ENCODE measurements around the gene HRH3. TPM values are rescaled to one million over a fixed set of nuclear protein-coding genes. Genes with fewer than 3 reads are reported as not detected.

The HRH3 gene
- total RNA-seq, 1 experiment from 2014 or later = not detected

- no peak for DNase-seq
- Histone ChIP-seq H3K9me3 (ENCODE audit: low read length) (no peaks in the 10 kb centered on the region), H3K4me1 (ENCODE audit: low read length) (peaks cover under 1% of the 10 kb centered on the region), H3K9ac (ENCODE audit: low read length) (no peak overlapping the region), H3K4me2 (ENCODE audit: low read depth, low read length, poor library complexity, severe bottlenecking) (no peak overlapping the region), H3K27me3 (ENCODE audit: low read length) (no peaks in the 10 kb centered on the region), H4K20me1 (ENCODE audit: insufficient read depth, low read depth, low read length) (no peaks in the 10 kb centered on the region), H3K36me3 (ENCODE audit: insufficient read depth, low read length) (peaks cover 4% of the 10 kb centered on the region; the same call in 1 of the 2 replicates), H3K27ac (ENCODE audit: low read length) (no peak overlapping the region), H3K9me2 (replicated peaks; ENCODE audit: insufficient read depth, low read length) (no peaks in the 10 kb centered on the region), H3K4me3 (ENCODE audit: low read length) (no peak overlapping the region), H2AFZ (ENCODE audit: low read length) (no peak overlapping the region), H3K79me2 (ENCODE audit: low read length) (peaks cover 40% of the 10 kb centered on the region)
These were observed 28.1 kb downstream of the HRH3 start for GRCh38 chr20:62191781-62192559.

GRCh38 chr20:62190639-62191411 is 29.3 kb downstream of the HRH3 start:
- no peak overlapping the region for H3K9ac ChIP-seq (ENCODE audit: low read length)
- H3K9me3 ChIP-seq (ENCODE audit: low read length) = no peaks in the 10 kb centered on the region
- DNase-seq = no peak
- no peaks in the 10 kb centered on the region for H3K27me3 ChIP-seq (ENCODE audit: low read length)
- H3K4me3 ChIP-seq (ENCODE audit: low read length) = no peak overlapping the region
- no peak overlapping the region for H3K27ac ChIP-seq (ENCODE audit: low read length)
- peaks cover 3% of the 10 kb centered on the region for H3K4me1 ChIP-seq (ENCODE audit: low read length)
- peaks cover 3% of the 10 kb centered on the region; the same call in 1 of the 2 replicates for H3K36me3 ChIP-seq (ENCODE audit: insufficient read depth, low read length)
- no peaks in the 10 kb centered on the region for H4K20me1 ChIP-seq (ENCODE audit: insufficient read depth, low read depth, low read length)
- H3K4me2 ChIP-seq (ENCODE audit: low read depth, low read length, poor library complexity, severe bottlenecking) = no peak overlapping the region
- peaks cover 50% of the 10 kb centered on the region for H3K79me2 ChIP-seq (ENCODE audit: low read length)
- H2AFZ ChIP-seq (ENCODE audit: low read length) = no peak overlapping the region
- H3K9me2 ChIP-seq (replicated peaks; ENCODE audit: insufficient read depth, low read length) = no peaks in the 10 kb centered on the region

GRCh38 chr20:62186887-62187866 is 32.9 kb downstream of the HRH3 start:
- Histone ChIP-seq H3K9me3 (ENCODE audit: low read length) (no peaks in the 10 kb centered on the region), H2AFZ (ENCODE audit: low read length) (no peak overlapping the region), H3K4me3 (ENCODE audit: low read length) (no peak overlapping the region), H3K9ac (ENCODE audit: low read length) (no peak overlapping the region), H3K4me2 (ENCODE audit: low read depth, low read length, poor library complexity, severe bottlenecking) (no peak overlapping the region), H3K9me2 (replicated peaks; ENCODE audit: insufficient read depth, low read length) (no peaks in the 10 kb centered on the region), H3K79me2 (ENCODE audit: low read length) (peaks cover 73% of the 10 kb centered on the region), H4K20me1 (ENCODE audit: insufficient read depth, low read depth, low read length) (no peaks in the 10 kb centered on the region), H3K36me3 (ENCODE audit: insufficient read depth, low read length) (no peaks in the 10 kb centered on the region), H3K27me3 (ENCODE audit: low read length) (no peaks in the 10 kb centered on the region), H3K4me1 (ENCODE audit: low read length) (peaks cover 16% of the 10 kb centered on the region), H3K27ac (ENCODE audit: low read length) (no peak overlapping the region)
- no peak for DNase-seq

- Histone ChIP-seq H3K4me1 (ENCODE audit: low read length) (peaks cover 27% of the 10 kb centered on the region), H3K9me3 (ENCODE audit: low read length) (no peaks in the 10 kb centered on the region), H3K27me3 (ENCODE audit: low read length) (no peaks in the 10 kb centered on the region), H3K9me2 (replicated peaks; ENCODE audit: insufficient read depth, low read length) (no peaks in the 10 kb centered on the region), H3K36me3 (ENCODE audit: insufficient read depth, low read length) (no peaks in the 10 kb centered on the region), H3K4me2 (ENCODE audit: low read depth, low read length, poor library complexity, severe bottlenecking) (no peak overlapping the region), H2AFZ (ENCODE audit: low read length) (no peak overlapping the region), H3K79me2 (ENCODE audit: low read length) (peaks cover 77% of the 10 kb centered on the region), H3K4me3 (ENCODE audit: low read length) (no peak overlapping the region), H3K27ac (ENCODE audit: low read length) (no peak overlapping the region), H3K9ac (ENCODE audit: low read length) (no peak overlapping the region), H4K20me1 (ENCODE audit: insufficient read depth, low read depth, low read length) (no peaks in the 10 kb centered on the region)
- no peak for DNase-seq
These were observed 34.0 kb downstream of the HRH3 start for GRCh38 chr20:62186096-62186426.

GRCh38 chr20:62183426-62184142 is 36.5 kb downstream of the HRH3 start:
- no peaks in the 10 kb centered on the region for H3K9me2 ChIP-seq (replicated peaks; ENCODE audit: insufficient read depth, low read length)
- peaks cover 60% of the 10 kb centered on the region for H3K79me2 ChIP-seq (ENCODE audit: low read length)
- no peaks in the 10 kb centered on the region for H4K20me1 ChIP-seq (ENCODE audit: insufficient read depth, low read depth, low read length)
- peak overlapping the region; percentile 98 for H3K4me2 ChIP-seq (ENCODE audit: low read depth, low read length, poor library complexity, severe bottlenecking)
- H3K27ac ChIP-seq (ENCODE audit: low read length) = peak overlapping the region; percentile 41; the same call in 1 of the 2 replicates
- peak overlapping the region; percentile 94 for H3K9ac ChIP-seq (ENCODE audit: low read length)
- H3K4me3 ChIP-seq (ENCODE audit: low read length) = peak overlapping the region; percentile 82
- peak; percentile 54 for DNase-seq
- H3K36me3 ChIP-seq (ENCODE audit: insufficient read depth, low read length) = no peaks in the 10 kb centered on the region
- H3K9me3 ChIP-seq (ENCODE audit: low read length) = no peaks in the 10 kb centered on the region
- H3K27me3 ChIP-seq (ENCODE audit: low read length) = no peaks in the 10 kb centered on the region
- H2AFZ ChIP-seq (ENCODE audit: low read length) = no peak overlapping the region
- peaks cover 29% of the 10 kb centered on the region for H3K4me1 ChIP-seq (ENCODE audit: low read length)

GRCh38 chr20:62182469-62183425 is 37.3 kb downstream of the HRH3 start, which contains the start of gene MTG2:
TSS of gene MTG2 (plus strand) at chr20:62183028. CDS start at chr20:62193421, 10,393 bp downstream.
- no peaks in the 10 kb centered on the region for H3K9me3 ChIP-seq (ENCODE audit: low read length)
- H3K79me2 ChIP-seq (ENCODE audit: low read length) = peaks cover 52% of the 10 kb centered on the region
- H3K4me3 ChIP-seq (ENCODE audit: low read length) = peak within 1 kb of the TSS; percentile 82
- H2AFZ ChIP-seq (ENCODE audit: low read length) = no peak within 1 kb of the TSS
- H3K4me1 ChIP-seq (ENCODE audit: low read length) = peaks cover 29% of the 10 kb centered on the region
- H3K36me3 ChIP-seq (ENCODE audit: insufficient read depth, low read length) = no peaks in the 10 kb centered on the region
- H3K9ac ChIP-seq (ENCODE audit: low read length) = peak within 1 kb of the TSS; percentile 94
- peak within 1 kb of the TSS; percentile 73 for H3K27ac ChIP-seq (ENCODE audit: low read length)
- peak; percentile 99 for DNase-seq
- peak within 1 kb of the TSS; percentile 98 for H3K4me2 ChIP-seq (ENCODE audit: low read depth, low read length, poor library complexity, severe bottlenecking)
- no peaks in the 10 kb centered on the region for H3K9me2 ChIP-seq (replicated peaks; ENCODE audit: insufficient read depth, low read length)
- H4K20me1 ChIP-seq (ENCODE audit: insufficient read depth, low read depth, low read length) = no peaks in the 10 kb centered on the region
- no peaks in the 10 kb centered on the region for H3K27me3 ChIP-seq (ENCODE audit: low read length)

GRCh38 chr20:62181808-62182207 is 38.3 kb downstream of the HRH3 start:
- no peak for DNase-seq
- no peaks in the 10 kb centered on the region for H3K36me3 ChIP-seq (ENCODE audit: insufficient read depth, low read length)
- H3K9ac ChIP-seq (ENCODE audit: low read length) = peak overlapping the region; percentile 94
- H2AFZ ChIP-seq (ENCODE audit: low read length) = no peak overlapping the region
- peak overlapping the region; percentile 82 for H3K4me3 ChIP-seq (ENCODE audit: low read length)
- no peaks in the 10 kb centered on the region for H4K20me1 ChIP-seq (ENCODE audit: insufficient read depth, low read depth, low read length)
- H3K27me3 ChIP-seq (ENCODE audit: low read length) = no peaks in the 10 kb centered on the region
- H3K4me2 ChIP-seq (ENCODE audit: low read depth, low read length, poor library complexity, severe bottlenecking) = peak overlapping the region; percentile 98
- H3K9me3 ChIP-seq (ENCODE audit: low read length) = no peaks in the 10 kb centered on the region
- H3K9me2 ChIP-seq (replicated peaks; ENCODE audit: insufficient read depth, low read length) = no peaks in the 10 kb centered on the region
- peaks cover 26% of the 10 kb centered on the region for H3K4me1 ChIP-seq (ENCODE audit: low read length)
- H3K79me2 ChIP-seq (ENCODE audit: low read length) = peaks cover 42% of the 10 kb centered on the region
- peak overlapping the region; percentile 73 for H3K27ac ChIP-seq (ENCODE audit: low read length)

All from Karpas-422 (cell line).